DOHH2 (cell line): ENCODE data around the gene PSMD6.

ENCODE experiments used
- H3F3A ChIP-seq: fragments of 200-600 bp; sonication (generic), shearing (Covaris generic); 2 replicates; pipeline ENCODE4 v1.6.0; 2016; ENCODE audit warnings: antibody characterized with exemption, mild to moderate bottlenecking; ENCODE audit not compliant: control insufficient read depth, insufficient read depth
- H3K27ac ChIP-seq: fragments of 200-600 bp; sonication (generic); 2 replicates; pipeline ENCODE4 v1.5.1; 2014; ENCODE audit warnings: low read depth, mild to moderate bottlenecking, low read length, moderate library complexity
- H3K27me3 ChIP-seq: fragments of 200-600 bp; sonication (generic); 2 replicates; pipeline ENCODE4 v1.6.1; 2014; ENCODE audit warnings: mild to moderate bottlenecking, low read length, mixed read lengths; ENCODE audit not compliant: control insufficient read depth
- H3K36me3 ChIP-seq: fragments of 200-600 bp; sonication (generic); 2 replicates; pipeline ENCODE4 v1.6.1; 2014; ENCODE audit warnings: mild to moderate bottlenecking, low read length, moderate library complexity, mixed read lengths; ENCODE audit not compliant: control insufficient read depth
- H3K4me1 ChIP-seq: fragments of 200-600 bp; sonication (generic); 2 replicates; pipeline ENCODE4 v1.6.1; 2014; ENCODE audit warnings: mild to moderate bottlenecking, low read length, mixed read lengths; ENCODE audit not compliant: control insufficient read depth
- H3K4me2 ChIP-seq: fragments of 200-600 bp; sonication (generic); 2 replicates; pipeline ENCODE4 v1.6.0; 2014; ENCODE audit warnings: mild to moderate bottlenecking, low read length, moderate library complexity
- H3K4me3 ChIP-seq: fragments of 200-600 bp; sonication (generic); 2 replicates; pipeline ENCODE4 v1.5.1; 2014; ENCODE audit warnings: mild to moderate bottlenecking, low read length, mixed read lengths
- H3K79me2 ChIP-seq: fragments of 200-600 bp; sonication (generic); 2 replicates; pipeline ENCODE4 v1.6.1; 2014; ENCODE audit warnings: mild to moderate bottlenecking, low read length, mixed read lengths; ENCODE audit not compliant: control insufficient read depth
- H3K9me2 ChIP-seq: fragments of 200-600 bp; sonication (generic); replicated peaks from 2 replicates; pipeline ENCODE4 v1.6.1; 2014; ENCODE audit warnings: mild to moderate bottlenecking, low read length, mixed read lengths; ENCODE audit not compliant: control insufficient read depth
- H3K9me3 ChIP-seq: fragments of 200-600 bp; sonication (generic); 2 replicates; pipeline ENCODE4 v1.6.1; 2014; ENCODE audit warnings: antibody characterized with exemption, low read length, mixed read lengths; ENCODE audit not compliant: control insufficient read depth, insufficient read depth
- H4K20me1 ChIP-seq: fragments of 200-600 bp; sonication (generic); 2 replicates; pipeline ENCODE4 v1.6.0; 2014; ENCODE audit warnings: low read depth, mild to moderate bottlenecking, antibody characterized with exemption, low read length, moderate library complexity; ENCODE audit not compliant: control insufficient read depth, insufficient read depth
- CTCF ChIP-seq: fragments of 200-600 bp; sonication (generic); IDR thresholded peaks from one replicate; pipeline ENCODE4 v1.5.1; 2014; ENCODE audit warnings: antibody characterized with exemption, mild to moderate bottlenecking, low read depth, low read length; ENCODE audit not compliant: poor library complexity, severe bottlenecking
- EZH2phosphoT487 ChIP-seq: fragments of 200-600 bp; sonication (generic); IDR thresholded peaks from 2 replicates; pipeline ENCODE4 v1.6.1; 2017; ENCODE audit warnings: borderline replicate concordance, mild to moderate bottlenecking, antibody characterized with exemption, low read length, moderate library complexity, mixed read lengths

Gene PSMD6

GRCh38 chr3:63964681-63965485, 58.4 kb downstream of the PSMD6 start:
- Histone ChIP-seq H3K9me2 (no peaks in the 10 kb centered on the region), H3K4me3 (no peak overlapping the region), H3K4me1 (peaks cover 41% of the 10 kb centered on the region), H3K4me2 (no peak overlapping the region), H3F3A (0 out of 2 replicates have a peak, but pooled peaks cover 5% of the 10 kb centered on the region), H3K27ac (no peak overlapping the region), H4K20me1 (peaks cover 7% of the 10 kb centered on the region; the same call in 1 of the 2 replicates), H3K9me3 (no peaks in the 10 kb centered on the region), H3K27me3 (no peaks in the 10 kb centered on the region), H3K36me3 (peaks cover 17% of the 10 kb centered on the region), H3K79me2 (peaks cover 40% of the 10 kb centered on the region)
- TF ChIP-seq EZH2phosphoT487 (no peak), CTCF (no peak)

DNA sequence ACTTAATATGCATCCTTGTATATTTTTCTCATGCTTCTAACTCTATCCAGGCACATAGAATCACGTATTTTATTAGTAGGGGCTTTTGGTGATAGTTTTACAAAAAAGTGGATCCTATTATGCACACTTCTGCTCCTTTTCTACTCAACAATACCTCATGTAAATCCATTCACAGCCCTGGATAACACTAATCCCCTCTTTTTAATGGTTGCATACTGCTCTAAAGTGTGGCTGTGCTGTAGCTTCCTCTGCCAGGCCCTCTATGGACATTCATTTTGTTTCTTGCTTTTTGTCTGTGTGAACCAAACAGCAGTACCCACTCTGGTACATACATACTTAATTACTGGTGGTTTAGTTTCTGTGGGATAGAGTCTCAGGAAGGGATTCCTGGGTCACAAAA, 59.8 kb downstream of the PSMD6 start:
- TF ChIP-seq CTCF (no peak), EZH2phosphoT487 (no peak)
- Histone ChIP-seq H3K27me3 (no peaks in the 10 kb centered on the region), H3K9me3 (no peaks in the 10 kb centered on the region), H3K4me3 (no peak overlapping the region), H3K4me2 (no peak overlapping the region), H3K4me1 (peaks cover 43% of the 10 kb centered on the region), H4K20me1 (0 out of 2 replicates have a peak, but pooled peaks cover 4% of the 10 kb centered on the region), H3K36me3 (peaks cover 7% of the 10 kb centered on the region), H3K27ac (no peak overlapping the region), H3K79me2 (peaks cover 36% of the 10 kb centered on the region), H3F3A (peaks cover 9% of the 10 kb centered on the region; the same call in 1 of the 2 replicates), H3K9me2 (no peaks in the 10 kb centered on the region)

DNA sequence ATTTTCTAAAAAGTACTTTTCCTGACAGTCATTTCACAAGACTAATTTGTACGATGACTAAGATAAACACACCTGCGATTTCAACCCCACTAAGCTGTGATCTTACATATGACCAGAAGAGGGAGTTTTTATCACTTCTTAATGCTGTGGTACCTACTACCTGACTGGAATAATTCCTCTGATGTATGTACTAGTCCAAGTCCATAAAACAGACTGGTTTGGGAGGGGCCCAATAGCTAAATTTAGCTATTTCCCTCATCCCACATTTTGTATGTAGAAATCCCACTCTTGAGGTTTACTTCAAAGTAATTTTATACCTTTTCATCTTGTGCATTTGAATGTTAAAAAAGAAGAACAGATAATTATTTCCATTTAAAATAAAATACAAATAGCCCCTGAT, 61.4 kb downstream of the PSMD6 start:
- H3K4me1 ChIP-seq = peaks cover 43% of the 10 kb centered on the region
- H3K36me3 ChIP-seq = peaks cover 4% of the 10 kb centered on the region
- no peak overlapping the region for H3K4me3 ChIP-seq
- H3K79me2 ChIP-seq = peaks cover 38% of the 10 kb centered on the region
- no peaks in the 10 kb centered on the region for H3K27me3 ChIP-seq
- no peaks in the 10 kb centered on the region for H3K9me2 ChIP-seq
- no peaks in the 10 kb centered on the region for H3K9me3 ChIP-seq
- H4K20me1 ChIP-seq = no peaks in the 10 kb centered on the region
- no peak overlapping the region for H3K27ac ChIP-seq
- H3F3A ChIP-seq = peaks cover 4% of the 10 kb centered on the region; the same call in 1 of the 2 replicates
- TF ChIP-seq CTCF (peak; percentile 60), EZH2phosphoT487 (no peak)
- no peak overlapping the region for H3K4me2 ChIP-seq
